Measurements from ENCODE around the gene ERBB4.

- no peak for TF ChIP-seq CTCF (IDR thresholded peaks at IDR 0.05; ENCODE audit: insufficient read depth, low read depth, low read length)
- TF ChIP-seq EZH2 (IDR thresholded peaks at IDR 0.05; ENCODE audit: insufficient read depth, low read length), result no peak
Observed at GRCh38 chr2:211534632-211535031, 1004.0 kb downstream of the ERBB4 start.

All from astrocyte (in vitro differentiated cells and primary cell).